Mesothelial cell of epicardium (in vitro differentiated cells): Measurements from ENCODE around the gene OSBPL5. TPM values are rescaled to one million over a fixed set of nuclear protein-coding genes. Genes with fewer than 3 reads are reported as not detected.

Experiments
- DNase-seq, 2 experiments: peaks; one replicate each; pipeline ENCODE4 v3.0.0; 2021; ENCODE audit warnings: low spot score in 2 of 2; ENCODE audit not compliant: unreplicated experiment in 2 of 2
- H3K27ac Mint-ChIP-seq: 2 replicates; pipeline ENCODE4 v1.8.0; 2021; ENCODE audit warnings: mixed read lengths
- H3K27me3 Mint-ChIP-seq: 2 replicates; pipeline ENCODE4 v1.8.0; 2021; ENCODE audit warnings: low read depth, mixed read lengths
- H3K36me3 Mint-ChIP-seq: 2 replicates; pipeline ENCODE4 v1.8.0; 2021; ENCODE audit warnings: mixed read lengths
- H3K4me1 Mint-ChIP-seq: 2 replicates; pipeline ENCODE4 v1.8.0; 2021; ENCODE audit warnings: mixed read lengths
- H3K4me3 Mint-ChIP-seq: 2 replicates; pipeline ENCODE4 v1.8.0; 2021; ENCODE audit warnings: mild to moderate bottlenecking, moderate library complexity, mixed read lengths
- H3K9me3 Mint-ChIP-seq: 2 replicates; pipeline ENCODE4 v1.8.0; 2021; ENCODE audit warnings: mixed read lengths
- CTCF ChIP-seq: fragments of 200-600 bp; sonication (generic); IDR thresholded peaks from one replicate; pipeline ENCODE4 v1.5.0; 2021; ENCODE audit warnings: antibody characterized with exemption; ENCODE audit not compliant: unreplicated experiment
- total RNA-seq: library from RNA; stranded (reverse); gene quantifications from 3 replicates; pipeline ENCODE4 v1.2.1, GENCODE V29; 2021

OSBPL5 gene
- total RNA-seq, 1 donor from 2014 or later = 37.1 TPM

DNA sequence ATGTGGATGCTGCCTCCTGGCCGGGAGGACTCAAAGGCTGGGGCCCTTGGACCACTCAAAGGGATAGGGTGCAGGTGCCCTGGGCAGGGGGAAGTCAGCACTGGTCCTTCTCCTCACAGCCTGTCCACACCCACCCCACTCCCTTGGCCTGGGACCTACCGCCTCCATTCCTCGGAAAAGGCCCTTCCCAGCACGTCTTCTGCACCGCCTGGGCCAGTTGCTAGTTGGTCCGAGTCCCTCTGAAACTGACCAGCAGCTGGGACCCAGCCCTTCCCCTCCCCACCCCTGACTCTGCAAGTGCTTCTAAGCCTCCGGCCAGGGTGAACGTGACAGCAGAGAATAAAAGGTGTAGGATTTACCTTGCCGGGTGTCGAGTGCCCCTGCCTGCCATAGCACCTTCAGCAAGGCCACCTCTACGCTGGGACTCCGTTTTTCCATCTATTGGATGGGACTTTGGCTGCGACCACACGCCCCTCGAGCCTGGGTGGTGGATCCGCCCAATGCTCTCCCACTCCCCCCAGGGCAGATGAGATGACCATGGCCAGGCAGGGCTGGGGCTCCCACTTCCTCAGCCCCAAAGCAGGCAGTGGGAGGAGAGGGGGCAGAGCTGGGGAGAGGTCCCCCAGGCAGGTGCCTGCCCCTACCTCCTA, 37.3 kb downstream of the OSBPL5 start:
- Mint-ChIP-seq H3K4me3 (no peak overlapping the region), H3K27me3 (no peaks in the 10 kb centered on the region), H3K4me1 (no peaks in the 10 kb centered on the region), H3K27ac (no peak overlapping the region), H3K9me3 (no peaks in the 10 kb centered on the region), H3K36me3 (peaks cover 4% of the 10 kb centered on the region)
- TF ChIP-seq CTCF = no peak
- DNase-seq = peak in 1 of 2 experiments; percentile 13

DNA sequence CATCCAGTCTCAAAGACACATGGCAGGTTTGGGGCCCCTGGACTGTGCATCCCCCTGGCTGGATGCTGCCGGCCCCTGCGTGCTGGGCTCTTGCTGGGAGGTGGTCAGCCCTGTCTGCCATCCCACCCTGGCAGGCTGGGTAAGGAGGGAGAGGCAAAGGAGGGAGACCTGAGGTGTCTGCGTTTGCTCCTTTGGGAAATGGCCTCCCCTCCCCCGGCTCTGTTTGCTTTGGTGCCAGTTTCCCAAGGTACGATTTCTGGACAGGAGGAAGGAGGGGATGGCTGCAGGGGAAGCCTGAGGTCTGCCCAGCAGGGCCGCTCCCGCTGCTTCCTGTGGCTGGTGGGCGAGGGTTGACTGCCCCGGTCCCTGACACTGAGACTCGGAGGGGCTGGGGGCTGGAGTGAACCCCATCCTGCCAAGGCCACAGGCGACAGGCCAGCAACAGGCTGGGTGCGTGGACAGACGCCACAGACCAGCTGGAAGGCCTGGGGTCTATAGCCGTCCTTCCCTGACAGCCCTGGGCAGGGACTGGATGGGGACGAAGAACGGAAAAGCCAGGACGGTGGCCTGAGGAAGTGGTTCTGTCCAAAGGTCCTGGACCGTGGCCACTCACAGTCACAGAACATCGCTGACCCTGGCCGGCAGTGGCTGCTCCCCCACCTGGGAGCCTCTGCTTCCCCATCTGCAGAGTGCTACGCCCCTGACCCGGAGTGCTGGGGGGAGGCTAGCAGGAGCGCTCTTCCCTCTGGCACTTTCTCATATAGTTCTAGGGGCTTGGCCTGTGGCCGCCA, 38.0 kb downstream of the OSBPL5 start:
- no peak overlapping the region for H3K4me3 Mint-ChIP-seq
- TF ChIP-seq CTCF = no peak
- peaks cover 4% of the 10 kb centered on the region for H3K36me3 Mint-ChIP-seq
- H3K4me1 Mint-ChIP-seq = no peaks in the 10 kb centered on the region
- peak in 1 of 2 experiments; percentile 13 for DNase-seq
- no peak overlapping the region for H3K27ac Mint-ChIP-seq
- no peaks in the 10 kb centered on the region for H3K27me3 Mint-ChIP-seq
- H3K9me3 Mint-ChIP-seq = no peaks in the 10 kb centered on the region

DNA sequence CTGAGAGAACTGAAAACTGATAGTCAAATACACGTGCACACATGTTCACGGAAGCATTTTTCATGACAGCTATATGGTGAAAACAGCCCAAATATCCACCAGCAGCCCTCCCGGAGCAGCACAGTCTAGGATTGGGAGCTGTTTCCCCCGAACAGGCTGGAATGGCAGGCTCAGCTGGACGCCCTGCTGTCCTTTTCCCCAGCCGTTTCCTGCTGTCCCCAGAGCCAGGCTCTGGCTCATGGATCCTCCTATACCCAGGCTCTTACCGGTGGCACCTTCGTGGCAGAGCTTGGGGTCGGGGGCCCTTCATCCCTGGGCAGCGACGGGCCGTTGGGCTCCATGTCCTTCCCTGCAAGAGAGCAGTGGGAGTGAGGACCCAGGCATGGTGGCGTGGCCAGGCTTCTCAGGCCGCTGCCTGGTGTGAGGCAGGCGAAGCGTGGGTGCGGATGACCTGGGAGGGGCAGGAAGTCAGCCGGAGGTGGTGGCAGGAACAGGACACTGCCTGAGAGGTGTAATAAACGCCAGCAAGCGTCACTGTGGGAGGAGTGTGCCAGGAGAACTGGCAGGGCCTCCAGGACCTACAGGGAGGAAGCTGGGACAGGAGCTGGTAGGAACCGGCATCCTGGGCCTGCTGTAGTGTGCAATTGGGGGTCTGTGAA, 38.8 kb downstream of the OSBPL5 start:
- H3K36me3 Mint-ChIP-seq = peaks cover 4% of the 10 kb centered on the region
- H3K4me3 Mint-ChIP-seq = no peak overlapping the region
- no peaks in the 10 kb centered on the region for H3K4me1 Mint-ChIP-seq
- no peak for TF ChIP-seq CTCF
- H3K9me3 Mint-ChIP-seq = no peaks in the 10 kb centered on the region
- DNase-seq = no peak
- H3K27ac Mint-ChIP-seq = no peak overlapping the region
- H3K27me3 Mint-ChIP-seq = no peaks in the 10 kb centered on the region

DNA sequence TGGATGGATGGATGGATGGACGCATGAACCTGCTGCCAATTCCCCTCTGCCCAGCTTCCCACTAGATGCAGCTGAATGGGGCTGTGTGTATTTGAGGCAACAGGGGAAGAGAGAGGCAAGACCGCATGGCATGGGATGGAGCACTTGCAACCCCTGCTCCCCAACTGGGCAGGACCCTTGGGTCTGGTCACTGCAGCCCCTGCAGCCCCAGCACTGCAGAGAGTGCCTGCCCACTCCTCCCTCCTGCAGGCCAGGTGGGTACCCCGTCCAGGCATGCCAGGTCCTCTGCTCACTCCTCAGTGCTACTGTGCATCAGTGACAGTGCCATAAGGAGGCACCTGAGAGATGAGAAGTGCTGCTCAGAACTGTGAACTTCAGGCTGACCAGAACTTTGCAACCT, 40.3 kb downstream of the OSBPL5 start:
- no peak overlapping the region for H3K27ac Mint-ChIP-seq

More for the DNA sequence above, 40.3 kb downstream of the OSBPL5 start:
- Mint-ChIP-seq H3K27me3 (no peaks in the 10 kb centered on the region), H3K36me3 (peaks cover 4% of the 10 kb centered on the region), H3K4me1 (no peaks in the 10 kb centered on the region), H3K4me3 (no peak overlapping the region), H3K9me3 (no peaks in the 10 kb centered on the region)
- DNase-seq = no peak
- no peak for TF ChIP-seq CTCF
